HepG2 (cell line): Measurements from ENCODE around the gene OXLD1. TPM values are rescaled to one million over a fixed set of nuclear protein-coding genes. Genes with fewer than 3 reads are reported as not detected.

Source experiments
- ATAC-seq: fragments of 200-7000 bp; cut with Tn5 transposase; 3 replicates; pipeline ENCODE4 v1.9.1; 2020; ENCODE audit warnings: mild to moderate bottlenecking, moderate library complexity
- BruUV-seq: library from RNA; stranded (reverse); fragments of 400-500 nt; replicated peaks from 2 replicates; lab custom pipeline; 2021; lab: Mats Ljungman, UMichigan
- CTCF ChIA-PET: fragments of 300-600 bp; formaldehyde crosslinking; extraction: SDS; loops from one replicate; lab custom pipeline; 2021; ENCODE audit warnings: low total read pairs, inconsistent platforms, low intra/inter-chr PET ratio; lab: Yijun Ruan, JAX
- POLR2A ChIA-PET: fragments of 350-600 bp; sonication (Branson Sonifier 250); formaldehyde crosslinking; loops from one replicate; lab custom pipeline; 2020; ENCODE audit warnings: antibody characterized with exemption, inconsistent platforms; lab: Yijun Ruan, JAX
- DNase-seq: peaks from one replicate; pipeline ENCODE4 v3.0.0-alpha.2; 2015; ENCODE audit warnings: low spot score
- FAIRE-seq: peaks from 3 replicates; lab custom pipeline; 2011; peaks lifted over from hg19 to GRCh38; lab: Jason Lieb, UNC
- H2AFZ ChIP-seq: one replicate; pipeline ENCODE4 v1.6.1; 2011; ENCODE audit warnings: low read length, inconsistent platforms
- H3K27ac ChIP-seq: fragments of 300-600 bp; 3 replicates; pipeline ENCODE4 v1.8.0; 2011; ENCODE audit warnings: mixed run types, mild to moderate bottlenecking, mixed read lengths, low read length, inconsistent platforms; ENCODE audit not compliant: insufficient read depth; ENCODE audit errors: extremely low read length
- H3K27me3 ChIP-seq, 2 experiments: fragments of 200-600 bp in 1 of 2; 2 replicates in 1 of 2; 3 replicates in 1 of 2; pipeline versions ENCODE4 v1.6.0 to v1.8.0; 2011; ENCODE audit warnings: low read length in 2 of 2, mild to moderate bottlenecking in 2 of 2, moderate library complexity in 2 of 2, inconsistent platforms in 1 of 2; ENCODE audit not compliant: insufficient read depth in 2 of 2, control insufficient read depth in 1 of 2
- H3K36me3 ChIP-seq, 2 experiments: fragments of 200-600 bp in 1 of 2; replicated peaks in 1 of 2; 2 replicates in 1 of 2; 3 replicates in 1 of 2; pipeline versions ENCODE4 v1.5.1 to v1.8.0; 2011; ENCODE audit warnings: low read length in 2 of 2, inconsistent platforms in 1 of 2; ENCODE audit not compliant: insufficient read depth in 2 of 2, control insufficient read depth in 1 of 2
- H3K4me1 ChIP-seq: 2 replicates; pipeline ENCODE4 v1.5.1; 2012; ENCODE audit warnings: low read length, inconsistent platforms; ENCODE audit not compliant: insufficient read depth
- H3K4me2 ChIP-seq: 2 replicates; pipeline ENCODE4 v1.6.0; 2011; ENCODE audit warnings: low read depth, low read length, inconsistent platforms
- H3K4me3 ChIP-seq, 3 experiments: fragments of 200-600 bp in 1 of 3; sonication (generic), shearing (Covaris generic) in 1 of 3; replicated peaks in 1 of 3; 2 replicates each; pipeline ENCODE4 v1.5.1; 2011 to 2016; ENCODE audit warnings: low read length in 3 of 3, inconsistent platforms in 2 of 3, low read depth in 2 of 3, mild to moderate bottlenecking in 2 of 3, control low read depth in 1 of 3, mixed read lengths in 1 of 3; ENCODE audit not compliant: insufficient read depth in 1 of 3
- H3K79me2 ChIP-seq: one replicate; pipeline ENCODE4 v1.6.1; 2011; ENCODE audit warnings: low read length, inconsistent platforms; ENCODE audit not compliant: insufficient read depth
- H3K9ac ChIP-seq: 2 replicates; pipeline ENCODE4 v1.6.0; 2011; ENCODE audit warnings: mild to moderate bottlenecking, low read depth, low read length, inconsistent platforms; ENCODE audit not compliant: insufficient read depth
- H3K9me3 ChIP-seq: 2 replicates; pipeline ENCODE4 v1.5.1; 2012; ENCODE audit warnings: mild to moderate bottlenecking, low read length
- H4K20me1 ChIP-seq: 2 replicates; pipeline ENCODE4 v1.6.0; 2011; ENCODE audit warnings: inconsistent platforms, mild to moderate bottlenecking, low read length, moderate library complexity; ENCODE audit not compliant: insufficient read depth
- RNF2 ChIP-seq: fragments of 450-650 bp; conservative IDR thresholded peaks from 2 replicates; pipeline ENCODE4 v1.6.1; 2016; ENCODE audit warnings: low read depth
- RXRB ChIP-seq: IDR thresholded peaks from 2 replicates; pipeline ENCODE4 v1.6.1; 2016; ENCODE audit warnings: borderline replicate concordance, missing genetic modification reagents, missing compliant biosample characterization
- ZBTB7B ChIP-seq: sonication (generic); formaldehyde crosslinking; IDR thresholded peaks from 2 replicates; pipeline ENCODE4 v1.4.0; 2020; ENCODE audit warnings: missing genetic modification reagents
- ZFP37 ChIP-seq: sonication (generic); formaldehyde crosslinking; IDR thresholded peaks from 2 replicates; pipeline ENCODE4 v1.4.0; 2020; ENCODE audit warnings: missing genetic modification reagents, borderline replicate concordance
- ZNF121 ChIP-seq: sonication (generic); formaldehyde crosslinking; IDR thresholded peaks from 2 replicates; pipeline ENCODE4 v1.5.0; 2020; ENCODE audit warnings: mild to moderate bottlenecking, missing genetic modification reagents
- ZNF251 ChIP-seq: sonication (generic); formaldehyde crosslinking; IDR thresholded peaks from 2 replicates; pipeline ENCODE4 v1.9.0; 2021; ENCODE audit warnings: mild to moderate bottlenecking, missing genetic modification reagents
- ZNF501 ChIP-seq: sonication (generic); formaldehyde crosslinking; IDR thresholded peaks from 2 replicates; pipeline ENCODE4 v1.5.1; 2020; ENCODE audit warnings: mild to moderate bottlenecking, moderate library complexity, missing genetic modification reagents
- WGBS: methylation state at CpG from one replicate; pipeline ENCODE4 v1.1.6; 2017; ENCODE audit warnings: low lambda C conversion rate; 5-methylcytosine and 5-hydroxymethylcytosine counted together
- in situ Hi-C: cut with HindIII; loops from 2 replicates; pipeline ENCODE4 v1.10.0; 2017; ENCODE audit warnings: low pct_unique_long_range_greater_than_20kb; ENCODE audit not compliant: extremely low pct_ligation_motif_present
- intact Hi-C: fragments of 100-400 bp; cut with micrococcal nuclease; formaldehyde crosslinking; loops from one replicate; pipeline ENCODE4 v1.10.0; 2022; ENCODE audit not compliant: unreplicated experiment
- polyA plus RNA-seq, 8 experiments: library from polyadenylated mRNA; depleted of rRNA in 3 of 8; stranded (reverse) in 7 of 8; unstranded in 1 of 8; fragments of >200 nt; fragmentation: Illumina TruSeq in 4 of 8; extraction: Trizol in 4 of 8; gene quantifications; 2 replicates each; pipeline versions ENCODE4 v1.2.1 to v1.2.3, GENCODE V29; 2011 to 2016; ENCODE audit warnings: low read depth in 4 of 8, missing spikeins in 1 of 8, mixed read lengths in 1 of 8; ENCODE audit not compliant: insufficient read depth in 1 of 8
- total RNA-seq, 5 experiments: library from RNA; depleted of rRNA; stranded (reverse); fragments of >200 nt; fragmentation: Illumina TruSeq; extraction: Trizol; gene quantifications; 2 replicates each; pipeline ENCODE4 v1.2.3, GENCODE V29; 2016; ENCODE audit warnings: low read depth in 1 of 5
- TF ChIP-seq, protein P1 (sequence below): sonication (generic); formaldehyde crosslinking; IDR thresholded peaks from 2 replicates; pipeline ENCODE4 v1.4.0; 2020; ENCODE audit warnings: missing genetic modification reagents, low read depth, mild to moderate bottlenecking, borderline replicate concordance
- TF ChIP-seq, protein P2 (sequence below), 2 experiments: sonication (generic) in 1 of 2; formaldehyde crosslinking in 1 of 2; IDR thresholded peaks; 2 replicates each; pipeline versions ENCODE4 v1.5.1 to v1.6.1; 2011 to 2020; ENCODE audit warnings: borderline replicate concordance in 1 of 2, low read depth in 1 of 2, low read length in 1 of 2, mild to moderate bottlenecking in 1 of 2, missing genetic modification reagents in 1 of 2, moderate library complexity in 1 of 2
- TF ChIP-seq, protein P3 (sequence below): IDR thresholded peaks from 2 replicates; pipeline ENCODE4 v1.6.1; 2012; ENCODE audit warnings: low read depth, low read length, improper control_type of control experiment
- TF ChIP-seq, protein P4 (sequence below): fragments of 450-650 bp; IDR thresholded peaks from 2 replicates; pipeline ENCODE4 v1.6.1; 2016

The OXLD1 gene
- total and polyA plus RNA-seq, 2 of the 13 experiments (the other 11 are each of a cell fraction or from before 2014, with no cell fraction given): 27.1 to 37.5 TPM

DNA sequence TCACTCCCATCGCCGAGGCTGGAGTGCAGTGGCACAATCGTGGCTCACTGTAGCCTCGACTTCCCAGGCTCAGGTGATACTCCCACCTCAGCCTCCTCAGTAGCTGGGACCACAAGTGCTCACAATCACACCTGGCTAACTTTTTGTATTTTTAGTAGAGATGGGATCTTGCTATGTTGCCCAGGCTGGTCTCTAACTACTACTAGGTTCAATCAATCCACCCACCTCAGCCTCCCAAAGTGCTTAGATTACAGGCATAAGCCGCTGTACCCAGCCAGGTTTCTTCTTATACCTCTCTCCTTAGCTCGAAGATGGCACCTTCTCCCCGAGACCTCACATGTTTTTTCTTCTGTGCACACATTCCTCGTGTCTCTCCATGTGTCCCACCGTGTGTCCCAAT lies 26.4 kb downstream of the OXLD1 start:
- no peak for TF ChIP-seq RNF2
- no peak for TF ChIP-seq ZNF251 (CRISPR knock-in tag)
- TF ChIP-seq, protein P1, sequence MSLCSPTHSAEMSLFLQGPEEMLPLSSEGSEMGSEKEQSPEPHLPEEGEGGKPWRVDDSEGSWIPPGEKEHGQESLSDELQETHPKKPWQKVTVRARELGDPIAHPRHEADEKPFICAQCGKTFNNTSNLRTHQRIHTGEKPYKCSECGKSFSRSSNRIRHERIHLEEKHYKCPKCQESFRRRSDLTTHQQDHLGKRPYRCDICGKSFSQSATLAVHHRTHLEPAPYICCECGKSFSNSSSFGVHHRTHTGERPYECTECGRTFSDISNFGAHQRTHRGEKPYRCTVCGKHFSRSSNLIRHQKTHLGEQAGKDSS (CRISPR knock-in tag): no peak
- no peak for TF ChIP-seq ZBTB7B (CRISPR knock-in tag)
- TF ChIP-seq, protein P2, sequence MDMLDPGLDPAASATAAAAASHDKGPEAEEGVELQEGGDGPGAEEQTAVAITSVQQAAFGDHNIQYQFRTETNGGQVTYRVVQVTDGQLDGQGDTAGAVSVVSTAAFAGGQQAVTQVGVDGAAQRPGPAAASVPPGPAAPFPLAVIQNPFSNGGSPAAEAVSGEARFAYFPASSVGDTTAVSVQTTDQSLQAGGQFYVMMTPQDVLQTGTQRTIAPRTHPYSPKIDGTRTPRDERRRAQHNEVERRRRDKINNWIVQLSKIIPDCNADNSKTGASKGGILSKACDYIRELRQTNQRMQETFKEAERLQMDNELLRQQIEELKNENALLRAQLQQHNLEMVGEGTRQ (IDR thresholded peaks at IDR 0.05; ENCODE audit: low read depth, low read length): no peak
- TF ChIP-seq, protein P2 (CRISPR knock-in tag; IDR thresholded peaks at IDR 0.05; ENCODE audit: borderline replicate concordance): no peak
- no peak for TF ChIP-seq ZFP37 (CRISPR knock-in tag)
- no peak for TF ChIP-seq RXRB (CRISPR knock-in tag)
- peak; percentile 54; the same call in 1 of the 2 replicates for TF ChIP-seq ZNF121
- TF ChIP-seq, protein P3, sequence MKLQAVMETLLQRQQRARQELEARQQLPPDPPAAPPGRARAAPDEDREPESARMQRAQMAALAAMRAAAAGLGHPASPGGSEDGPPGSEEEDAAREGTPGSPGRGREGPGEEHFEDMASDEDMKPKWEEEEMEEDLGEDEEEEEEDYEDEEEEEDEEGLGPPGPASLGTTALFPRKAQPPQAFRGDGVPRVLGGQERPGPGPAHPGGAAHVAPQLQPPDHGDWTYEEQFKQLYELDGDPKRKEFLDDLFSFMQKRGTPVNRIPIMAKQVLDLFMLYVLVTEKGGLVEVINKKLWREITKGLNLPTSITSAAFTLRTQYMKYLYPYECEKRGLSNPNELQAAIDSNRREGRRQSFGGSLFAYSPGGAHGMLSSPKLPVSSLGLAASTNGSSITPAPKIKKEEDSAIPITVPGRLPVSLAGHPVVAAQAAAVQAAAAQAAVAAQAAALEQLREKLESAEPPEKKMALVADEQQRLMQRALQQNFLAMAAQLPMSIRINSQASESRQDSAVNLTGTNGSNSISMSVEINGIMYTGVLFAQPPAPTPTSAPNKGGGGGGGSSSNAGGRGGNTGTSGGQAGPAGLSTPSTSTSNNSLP: no peak
- TF ChIP-seq, protein P4, sequence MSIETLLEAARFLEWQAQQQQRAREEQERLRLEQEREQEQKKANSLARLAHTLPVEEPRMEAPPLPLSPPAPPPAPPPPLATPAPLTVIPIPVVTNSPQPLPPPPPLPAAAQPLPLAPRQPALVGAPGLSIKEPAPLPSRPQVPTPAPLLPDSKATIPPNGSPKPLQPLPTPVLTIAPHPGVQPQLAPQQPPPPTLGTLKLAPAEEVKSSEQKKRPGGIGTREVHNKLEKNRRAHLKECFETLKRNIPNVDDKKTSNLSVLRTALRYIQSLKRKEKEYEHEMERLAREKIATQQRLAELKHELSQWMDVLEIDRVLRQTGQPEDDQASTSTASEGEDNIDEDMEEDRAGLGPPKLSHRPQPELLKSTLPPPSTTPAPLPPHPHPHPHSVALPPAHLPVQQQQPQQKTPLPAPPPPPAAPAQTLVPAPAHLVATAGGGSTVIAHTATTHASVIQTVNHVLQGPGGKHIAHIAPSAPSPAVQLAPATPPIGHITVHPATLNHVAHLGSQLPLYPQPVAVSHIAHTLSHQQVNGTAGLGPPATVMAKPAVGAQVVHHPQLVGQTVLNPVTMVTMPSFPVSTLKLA: peak; percentile 66
- TF ChIP-seq ZNF501 (CRISPR knock-in tag): no peak
- Histone ChIP-seq H3K27me3 (peaks cover 0 to 13% of the 10 kb centered on the region in 2 experiments; a peak in 1 of 5 replicates), H3K9me3 (no peaks in the 10 kb centered on the region), H3K79me2 (peaks cover 16% of the 10 kb centered on the region), H2AFZ (no peak overlapping the region), H3K36me3 (no peaks in the 10 kb centered on the region), H3K9ac (no peak overlapping the region), H3K4me2 (no peak overlapping the region), H3K27ac (no peak overlapping the region), H3K4me1 (peaks cover 17% of the 10 kb centered on the region), H4K20me1 (peaks cover 15% of the 10 kb centered on the region), H3K4me3 (no peak overlapping the region)
- ChIA-PET POLR2A (no interaction called here), CTCF (no interaction called here)
- no TSS peak for BruUV-seq
- ATAC-seq (no peak), FAIRE-seq (no peak), DNase-seq (no peak)
- WGBS: 77% methylated on average over 9 of the region's 9 CpGs
- in situ Hi-C loops (no loop called here), intact Hi-C loops (no loop called here)
